Measurements from ENCODE around the gene PRRG4.
"Not testable (repeated sequence)": the region's sequence is repeated elsewhere in the genome, so short reads cannot be mapped to it uniquely, and the experiment has no call there.

- TF ChIP-seq, protein P1, sequence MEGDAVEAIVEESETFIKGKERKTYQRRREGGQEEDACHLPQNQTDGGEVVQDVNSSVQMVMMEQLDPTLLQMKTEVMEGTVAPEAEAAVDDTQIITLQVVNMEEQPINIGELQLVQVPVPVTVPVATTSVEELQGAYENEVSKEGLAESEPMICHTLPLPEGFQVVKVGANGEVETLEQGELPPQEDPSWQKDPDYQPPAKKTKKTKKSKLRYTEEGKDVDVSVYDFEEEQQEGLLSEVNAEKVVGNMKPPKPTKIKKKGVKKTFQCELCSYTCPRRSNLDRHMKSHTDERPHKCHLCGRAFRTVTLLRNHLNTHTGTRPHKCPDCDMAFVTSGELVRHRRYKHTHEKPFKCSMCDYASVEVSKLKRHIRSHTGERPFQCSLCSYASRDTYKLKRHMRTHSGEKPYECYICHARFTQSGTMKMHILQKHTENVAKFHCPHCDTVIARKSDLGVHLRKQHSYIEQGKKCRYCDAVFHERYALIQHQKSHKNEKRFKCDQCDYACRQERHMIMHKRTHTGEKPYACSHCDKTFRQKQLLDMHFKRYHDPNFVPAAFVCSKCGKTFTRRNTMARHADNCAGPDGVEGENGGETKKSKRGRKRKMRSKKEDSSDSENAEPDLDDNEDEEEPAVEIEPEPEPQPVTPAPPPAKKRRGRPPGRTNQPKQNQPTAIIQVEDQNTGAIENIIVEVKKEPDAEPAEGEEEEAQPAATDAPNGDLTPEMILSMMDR (IDR thresholded peaks at IDR 0.05; ENCODE audit: insufficient read depth, low read length) = not testable (repeated sequence)
- TF ChIP-seq POLR2AphosphoS5 (IDR thresholded peaks at IDR 0.05; ENCODE audit: low read depth) = not testable (repeated sequence)
Observed at GRCh38 chr11:32868752-32869151, 39.0 kb downstream of the PRRG4 start.

All from HL-60 (cell line).